Type B pancreatic cell (in vitro differentiated cells): Measurements from ENCODE around the gene CTBP2. TPM values are rescaled to one million over a fixed set of nuclear protein-coding genes. Genes with fewer than 3 reads are reported as not detected.

Experiments used
- DNase-seq: peaks from one replicate; pipeline ENCODE4 v3.0.0; 2021; ENCODE audit warnings: mixed read lengths; ENCODE audit not compliant: unreplicated experiment; ENCODE audit errors: extremely low spot score
- H3K27ac Mint-ChIP-seq: 2 replicates; pipeline ENCODE4 v1.8.0; 2021; ENCODE audit warnings: mild to moderate bottlenecking, mixed read lengths
- H3K27me3 Mint-ChIP-seq: 2 replicates; pipeline ENCODE4 v1.8.0; 2021; ENCODE audit warnings: mixed read lengths
- H3K36me3 Mint-ChIP-seq: 2 replicates; pipeline ENCODE4 v1.8.0; 2021; ENCODE audit warnings: mixed read lengths
- H3K4me1 Mint-ChIP-seq: one replicate; pipeline ENCODE4 v1.8.0; 2021; ENCODE audit warnings: mixed read lengths; ENCODE audit not compliant: unreplicated experiment
- H3K4me3 Mint-ChIP-seq: 2 replicates; pipeline ENCODE4 v1.8.0; 2021; ENCODE audit warnings: mild to moderate bottlenecking, mixed read lengths
- H3K9me3 Mint-ChIP-seq: 2 replicates; pipeline ENCODE4 v1.8.0; 2021; ENCODE audit warnings: mixed read lengths
- total RNA-seq: library from RNA; stranded (reverse); gene quantifications from 2 replicates; pipeline ENCODE4 v1.2.1, GENCODE V29; 2021; ENCODE audit warnings: low replicate concordance
- TF ChIP-seq, protein P1 (sequence below): fragments of 200-600 bp; sonication (generic); conservative IDR thresholded peaks from 2 replicates; pipeline ENCODE4 v1.5.0; 2021; ENCODE audit warnings: antibody characterized with exemption, mild to moderate bottlenecking

Gene CTBP2
- total RNA-seq, 1 donor from 2014 or later: 113 TPM

DNA sequence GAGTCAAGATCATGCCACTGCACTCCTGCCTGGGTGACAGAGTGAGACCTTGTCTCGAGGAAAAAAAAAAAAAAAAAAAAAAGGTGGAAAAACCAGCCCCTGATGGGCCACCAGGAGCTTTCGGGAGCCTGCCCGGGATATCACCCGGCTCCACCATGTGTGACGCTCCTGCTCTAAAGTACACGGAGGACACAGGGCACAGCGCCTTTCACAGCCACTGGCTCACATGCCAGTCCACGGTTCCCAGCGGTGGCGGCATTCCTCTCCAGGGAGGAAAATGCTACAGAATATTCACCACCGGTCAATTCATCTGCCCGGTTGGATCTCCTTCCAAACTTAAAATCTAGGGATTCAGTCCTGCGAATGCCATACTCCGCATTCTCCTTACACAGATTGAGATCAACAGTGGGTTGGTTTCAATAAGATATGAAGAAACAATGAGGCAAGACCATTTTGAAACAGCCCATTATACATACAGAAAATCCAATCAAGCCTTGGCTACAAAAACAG lies 81.2 kb downstream of the CTBP2 start:
- no peak for DNase-seq
- no peaks in the 10 kb centered on the region for H3K9me3 Mint-ChIP-seq
- no peak overlapping the region for H3K4me3 Mint-ChIP-seq
- no peak overlapping the region for H3K27ac Mint-ChIP-seq
- H3K4me1 Mint-ChIP-seq: peaks cover 40% of the 10 kb centered on the region
- peaks cover 36% of the 10 kb centered on the region for H3K36me3 Mint-ChIP-seq
- H3K27me3 Mint-ChIP-seq: no peaks in the 10 kb centered on the region
- TF ChIP-seq, protein P1, sequence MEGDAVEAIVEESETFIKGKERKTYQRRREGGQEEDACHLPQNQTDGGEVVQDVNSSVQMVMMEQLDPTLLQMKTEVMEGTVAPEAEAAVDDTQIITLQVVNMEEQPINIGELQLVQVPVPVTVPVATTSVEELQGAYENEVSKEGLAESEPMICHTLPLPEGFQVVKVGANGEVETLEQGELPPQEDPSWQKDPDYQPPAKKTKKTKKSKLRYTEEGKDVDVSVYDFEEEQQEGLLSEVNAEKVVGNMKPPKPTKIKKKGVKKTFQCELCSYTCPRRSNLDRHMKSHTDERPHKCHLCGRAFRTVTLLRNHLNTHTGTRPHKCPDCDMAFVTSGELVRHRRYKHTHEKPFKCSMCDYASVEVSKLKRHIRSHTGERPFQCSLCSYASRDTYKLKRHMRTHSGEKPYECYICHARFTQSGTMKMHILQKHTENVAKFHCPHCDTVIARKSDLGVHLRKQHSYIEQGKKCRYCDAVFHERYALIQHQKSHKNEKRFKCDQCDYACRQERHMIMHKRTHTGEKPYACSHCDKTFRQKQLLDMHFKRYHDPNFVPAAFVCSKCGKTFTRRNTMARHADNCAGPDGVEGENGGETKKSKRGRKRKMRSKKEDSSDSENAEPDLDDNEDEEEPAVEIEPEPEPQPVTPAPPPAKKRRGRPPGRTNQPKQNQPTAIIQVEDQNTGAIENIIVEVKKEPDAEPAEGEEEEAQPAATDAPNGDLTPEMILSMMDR: no peak

DNA sequence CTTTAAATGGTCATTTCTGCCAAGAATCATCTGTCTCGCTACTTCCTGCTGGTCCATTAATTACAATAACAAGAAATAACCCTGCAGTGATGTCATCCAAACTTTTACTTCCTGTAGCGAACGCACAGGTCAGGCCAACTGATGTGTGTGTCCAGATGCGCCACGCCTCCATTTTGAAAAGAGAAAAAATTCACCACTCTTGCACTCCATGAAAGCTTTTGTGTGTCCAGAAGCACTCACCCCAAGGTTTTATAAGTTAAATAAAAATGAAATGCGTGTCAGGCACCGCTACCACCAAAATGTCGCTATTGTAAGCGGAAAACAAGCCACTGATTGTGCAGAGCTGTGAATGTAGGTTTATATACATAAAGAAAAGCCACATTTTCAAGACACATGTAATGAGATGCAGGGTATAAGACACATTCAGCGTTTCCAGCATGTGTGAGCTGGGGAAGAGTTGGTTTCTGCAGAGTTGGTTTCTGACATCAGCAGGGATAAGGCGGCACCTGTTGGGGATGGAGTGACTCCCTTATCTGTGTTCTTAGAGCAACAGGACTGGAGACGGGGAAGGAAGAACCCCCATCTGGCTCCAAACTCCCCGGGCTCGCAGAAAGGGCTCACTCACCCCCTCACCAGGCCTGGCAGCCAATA lies 83.3 kb downstream of the CTBP2 start:
- Mint-ChIP-seq H3K36me3 (peaks cover 40% of the 10 kb centered on the region), H3K27me3 (no peaks in the 10 kb centered on the region), H3K4me1 (peaks cover 41% of the 10 kb centered on the region)

DNA sequence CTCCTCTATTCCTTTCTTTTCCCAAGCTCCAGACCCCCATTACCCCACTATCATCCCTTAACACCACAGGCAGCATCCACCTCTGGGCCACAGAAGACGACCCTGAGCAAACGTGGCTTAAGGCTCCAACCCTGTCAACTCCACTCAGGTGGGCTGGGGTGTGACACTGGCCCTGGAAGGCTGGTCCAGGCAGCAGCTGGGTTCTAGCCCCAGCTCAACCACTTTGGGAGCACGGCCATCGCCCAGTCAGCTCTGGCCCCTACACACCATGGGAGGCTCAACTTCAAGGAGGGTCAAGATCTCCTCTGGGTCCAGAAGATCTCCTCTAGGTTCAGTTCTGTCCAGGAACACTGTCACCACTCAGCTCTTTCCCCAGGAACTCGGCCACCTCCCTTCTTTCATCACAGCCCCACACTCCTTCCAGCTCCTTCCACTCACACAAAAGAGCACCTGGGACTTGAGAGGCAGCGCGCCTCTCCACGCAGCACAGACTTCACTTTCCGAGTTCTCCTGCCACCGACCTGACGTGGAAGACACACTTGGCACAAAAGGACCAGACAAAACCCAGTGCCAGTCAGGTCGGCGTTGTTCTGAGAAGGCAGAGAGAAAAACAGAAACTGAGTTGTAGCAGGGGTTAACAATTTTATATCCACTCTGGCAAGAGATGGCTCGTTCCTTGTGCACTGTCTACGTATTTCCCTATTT lies 84.1 kb downstream of the CTBP2 start:
- Mint-ChIP-seq H3K4me1 (peaks cover 39% of the 10 kb centered on the region), H3K4me3 (no peak overlapping the region), H3K27me3 (no peaks in the 10 kb centered on the region), H3K36me3 (peaks cover 42% of the 10 kb centered on the region), H3K27ac (no peak overlapping the region), H3K9me3 (no peaks in the 10 kb centered on the region)
- no peak for DNase-seq
- TF ChIP-seq, protein P1: no peak

More for the DNA sequence above, 83.3 kb downstream of the CTBP2 start:
- H3K9me3 Mint-ChIP-seq: no peaks in the 10 kb centered on the region
- DNase-seq: no peak
- no peak overlapping the region for H3K27ac Mint-ChIP-seq
- TF ChIP-seq, protein P1: no peak
- no peak overlapping the region for H3K4me3 Mint-ChIP-seq

DNA sequence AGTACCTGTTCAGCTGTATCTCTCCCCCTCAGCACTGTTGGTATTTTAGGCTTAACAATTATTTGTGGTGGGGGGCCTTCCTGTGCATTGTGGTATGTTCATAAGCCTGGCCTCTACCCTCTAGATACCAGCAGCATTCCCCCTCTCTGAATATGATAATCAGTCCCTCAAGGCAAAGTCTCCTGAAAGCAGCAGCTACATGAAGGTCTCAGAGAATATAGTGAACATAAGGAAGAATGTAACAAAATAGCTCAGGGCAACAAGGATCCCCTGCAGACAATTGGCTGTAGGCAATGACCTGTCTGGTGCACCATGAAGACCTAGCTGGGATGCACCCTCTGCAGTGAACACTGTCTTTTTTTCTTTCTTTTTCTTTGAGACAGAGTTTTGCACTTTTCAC lies 86.4 kb downstream of the CTBP2 start:
- TF ChIP-seq, protein P1: no peak
- Mint-ChIP-seq H3K27ac (no peak overlapping the region), H3K36me3 (peaks cover 34% of the 10 kb centered on the region), H3K27me3 (no peaks in the 10 kb centered on the region), H3K4me1 (peaks cover 31% of the 10 kb centered on the region), H3K4me3 (no peak overlapping the region), H3K9me3 (no peaks in the 10 kb centered on the region)
- DNase-seq: no peak

DNA sequence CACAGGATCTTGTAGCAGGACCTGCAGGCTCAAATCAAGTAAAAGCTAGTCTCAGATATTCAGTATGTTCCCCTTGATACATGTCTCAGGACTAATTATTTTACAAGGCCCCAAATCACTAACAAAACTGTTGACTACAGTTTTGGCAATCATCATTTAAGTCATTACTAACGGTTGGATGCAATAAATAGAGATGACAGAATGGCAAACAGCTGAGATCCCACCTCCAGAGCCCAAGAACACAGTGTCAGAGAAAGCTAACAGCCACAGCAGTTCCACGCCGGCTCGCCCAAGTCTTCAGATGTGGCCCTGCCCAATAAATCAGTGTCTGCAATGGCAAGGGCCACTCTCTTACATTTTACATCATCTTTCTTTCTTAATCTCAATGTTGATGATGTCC lies 87.6 kb downstream of the CTBP2 start:
- peak overlapping the region; percentile 17 for H3K27ac Mint-ChIP-seq
- H3K36me3 Mint-ChIP-seq: peaks cover 34% of the 10 kb centered on the region
- TF ChIP-seq, protein P1: no peak
- H3K9me3 Mint-ChIP-seq: no peaks in the 10 kb centered on the region
- H3K4me1 Mint-ChIP-seq: peaks cover 39% of the 10 kb centered on the region
- H3K27me3 Mint-ChIP-seq: no peaks in the 10 kb centered on the region
- DNase-seq: no peak
- no peak overlapping the region for H3K4me3 Mint-ChIP-seq
